ENCODE results near the gene RNF223.
"Not testable (repeated sequence)": the region's sequence is repeated elsewhere in the genome, so short reads cannot be mapped to it uniquely, and the experiment has no call there.

RNF223 gene

DNA sequence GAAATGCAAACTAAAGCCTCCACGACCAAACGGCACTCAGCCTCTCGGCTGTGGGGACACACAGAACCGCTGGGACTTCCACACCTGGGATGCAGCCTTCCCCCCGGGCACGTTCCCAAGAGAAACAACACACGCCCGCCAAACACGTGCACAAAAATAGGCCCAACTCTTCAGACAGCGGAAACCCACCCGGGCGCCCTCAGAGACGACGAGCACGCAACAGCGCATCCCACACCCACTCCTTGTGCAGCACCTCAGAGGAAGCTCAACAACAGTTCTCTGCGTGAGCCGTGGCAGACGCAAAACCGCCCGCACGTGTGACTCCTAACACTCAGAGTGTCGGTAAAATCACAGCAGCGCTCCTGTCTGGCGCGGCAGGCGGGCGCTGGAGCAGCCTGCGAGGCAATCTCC is 36.5 kb upstream of the RNF223 start:
- DNase-seq (ENCODE audit: low read depth in 1 of 2, low spot score in 1 of 2), result no peak

- no peak for DNase-seq (ENCODE audit: low read depth in 1 of 2, low spot score in 1 of 2)
These were observed 35.6 kb upstream of the RNF223 start for GRCh38 chr1:1109743-1110142.

DNA sequence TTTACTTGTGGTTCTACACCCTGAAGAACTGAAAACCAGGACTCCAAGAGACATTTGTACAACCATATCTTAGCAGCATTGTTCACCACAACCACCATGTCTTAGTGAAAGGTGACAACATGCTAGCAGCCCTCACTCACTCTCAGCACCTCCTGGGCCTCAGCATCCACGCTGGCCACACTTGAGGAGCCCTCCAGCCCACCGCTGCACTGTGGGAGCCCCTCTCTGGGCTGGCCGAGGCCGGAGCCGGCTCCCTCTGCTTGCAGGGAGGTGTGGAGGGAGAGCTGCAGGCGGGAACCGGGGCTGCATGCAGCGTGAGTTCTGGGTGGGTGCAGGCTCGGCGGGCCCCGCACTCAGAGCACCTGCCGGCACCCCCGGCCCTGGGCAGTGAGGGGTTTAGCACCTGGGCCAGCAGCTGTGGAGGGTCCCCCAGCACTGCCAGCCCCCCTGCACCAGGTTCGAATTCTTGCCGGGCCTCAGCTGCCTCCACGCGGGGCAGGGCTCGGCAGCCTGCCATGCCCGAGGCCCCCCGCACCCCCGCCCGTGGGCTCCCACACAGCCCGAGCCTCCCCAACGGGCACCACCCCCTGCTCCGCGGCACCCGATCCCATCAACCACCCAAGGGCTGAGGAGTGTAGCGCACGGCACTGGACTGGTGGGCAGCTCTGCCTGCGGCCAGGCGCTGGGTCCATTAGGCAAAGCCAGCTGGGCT is 32.6 kb upstream of the RNF223 start:
- no peak for DNase-seq (ENCODE audit: low read depth in 1 of 2, low spot score in 1 of 2)

DNA sequence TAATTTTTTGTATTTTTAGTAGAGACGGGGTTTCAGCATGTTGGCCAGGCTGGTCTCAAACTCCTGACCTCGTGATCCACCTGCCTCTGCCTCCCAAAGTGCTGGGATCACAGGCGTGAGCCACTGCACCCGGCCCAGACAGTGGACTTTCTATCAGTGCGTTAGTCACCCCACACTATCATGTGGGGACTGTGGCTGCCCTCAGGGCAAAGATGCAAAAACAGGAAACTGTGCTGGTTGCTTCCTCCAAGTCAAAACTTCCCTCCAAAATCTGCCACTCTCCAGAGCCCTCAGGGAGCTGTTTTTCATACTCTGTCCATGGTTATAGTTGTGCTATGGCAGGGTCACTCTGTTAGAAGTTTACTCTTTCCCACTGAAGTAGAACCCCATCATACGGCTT is 30.0 kb upstream of the RNF223 start:
- DNase-seq (ENCODE audit: low read depth in 1 of 2, low spot score in 1 of 2), result not testable (repeated sequence)

DNA sequence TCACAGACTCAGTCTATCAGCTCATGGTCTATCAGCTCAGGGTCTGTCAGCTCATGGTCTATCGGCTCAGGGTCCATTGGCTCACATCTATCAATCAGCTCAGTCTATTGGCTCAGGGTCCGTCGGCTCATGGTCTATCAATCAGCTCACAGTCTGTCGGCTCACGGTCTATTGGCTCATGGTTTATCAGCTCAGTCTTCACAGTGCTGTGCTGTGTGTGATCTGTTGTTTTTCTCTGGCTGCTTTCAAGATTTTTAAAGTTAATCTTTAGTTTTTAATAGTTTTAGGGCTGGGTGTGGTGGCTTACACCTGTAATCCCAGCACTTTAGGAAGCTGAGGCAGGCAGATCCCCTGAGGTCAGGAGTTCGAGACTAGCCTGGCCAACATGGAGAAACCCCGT is 27.4 kb upstream of the RNF223 start:
- DNase-seq (ENCODE audit: low read depth in 1 of 2, low spot score in 1 of 2), result no peak

DNA sequence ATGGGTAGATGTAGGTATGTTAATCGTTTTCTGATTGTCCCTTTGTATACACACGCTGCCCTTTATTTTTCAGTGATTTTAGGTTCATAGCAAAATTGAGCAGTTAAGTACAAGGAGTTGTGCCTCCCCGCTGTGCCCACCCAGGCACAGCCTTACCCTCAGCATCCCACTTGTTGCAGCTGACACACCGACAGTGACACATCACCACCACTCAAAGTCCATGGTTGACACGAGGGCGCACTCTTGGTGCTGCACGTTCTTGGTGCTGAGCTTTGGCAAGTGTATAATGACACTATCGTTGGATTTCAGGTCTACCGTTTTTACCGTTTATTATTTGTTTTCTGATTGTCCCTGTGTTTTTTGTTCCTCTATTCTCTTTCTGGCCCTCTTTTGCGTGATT is 26.2 kb upstream of the RNF223 start:
- no peak for DNase-seq (ENCODE audit: low read depth in 1 of 2, low spot score in 1 of 2)

GRCh38 chr1:1099506-1100183 is 25.5 kb upstream of the RNF223 start:
- DNase-seq (ENCODE audit: low read depth in 1 of 2, low spot score in 1 of 2), result no peak

GRCh38 chr1:1098681-1099421 is 24.7 kb upstream of the RNF223 start:
- DNase-seq (ENCODE audit: low read depth in 1 of 2, low spot score in 1 of 2), result no peak

GRCh38 chr1:1096136-1096535 is 22.0 kb upstream of the RNF223 start:
- not testable (repeated sequence) for DNase-seq (ENCODE audit: low read depth in 1 of 2, low spot score in 1 of 2)

- no peak for DNase-seq (ENCODE audit: low read depth in 1 of 2, low spot score in 1 of 2)
These were observed 20.9 kb upstream of the RNF223 start for GRCh38 chr1:1094981-1095380.

DNA sequence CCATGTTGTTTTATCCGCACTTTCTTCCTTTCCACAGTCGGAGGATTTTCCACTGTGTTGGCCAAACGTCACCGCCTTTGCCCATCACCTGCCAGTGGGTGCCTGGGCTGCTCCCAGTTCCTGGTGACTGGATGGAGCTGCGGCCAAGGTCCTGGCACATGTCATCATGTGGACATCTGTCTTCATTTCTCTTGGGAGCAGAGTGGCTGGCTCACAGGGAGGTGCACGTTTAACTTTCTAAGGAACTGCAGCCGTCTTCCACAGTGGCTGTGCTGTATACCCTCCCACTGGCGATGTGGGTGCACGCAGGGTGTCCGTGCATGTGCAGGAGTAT is 19.5 kb upstream of the RNF223 start:
- no peak for DNase-seq (ENCODE audit: low read depth in 1 of 2, low spot score in 1 of 2)

- DNase-seq (ENCODE audit: low read depth in 1 of 2, low spot score in 1 of 2), result no peak
These were observed 18.9 kb upstream of the RNF223 start for GRCh38 chr1:1092894-1093609.

DNA sequence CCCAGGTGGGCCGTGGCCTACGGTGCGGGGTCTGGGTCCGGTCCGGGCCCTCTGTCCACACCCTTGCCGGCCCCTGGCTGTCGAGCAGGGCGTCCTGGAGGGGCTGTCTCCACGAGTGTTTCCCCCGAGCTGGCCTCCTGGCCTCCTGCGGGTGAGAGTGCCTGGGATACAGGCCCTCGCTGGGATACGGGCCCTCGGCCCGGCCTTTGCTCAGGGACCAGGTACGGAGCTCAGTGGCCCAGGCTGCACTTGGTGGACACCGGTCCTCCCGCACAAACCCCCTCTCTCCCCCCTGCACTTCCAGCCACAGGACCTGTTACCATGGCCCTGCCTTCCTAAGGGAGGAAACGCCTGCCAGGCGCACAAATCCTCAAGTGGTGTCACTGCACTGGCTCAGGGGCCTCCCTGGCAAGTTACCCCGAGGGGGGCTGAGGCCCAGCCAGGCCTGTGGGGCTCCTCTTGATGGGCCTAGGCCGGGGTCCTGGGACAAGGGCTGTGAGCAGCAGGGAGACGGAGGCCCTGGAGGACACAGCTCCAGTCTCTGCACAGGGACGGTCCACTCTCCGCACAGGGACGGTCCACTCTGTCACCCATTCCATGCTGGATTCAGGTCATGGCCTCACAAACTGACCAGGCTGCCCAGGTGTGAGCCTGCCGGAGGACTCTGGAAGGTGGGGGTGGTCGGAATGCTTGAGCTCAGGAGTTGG is 18.2 kb upstream of the RNF223 start:
- no peak for DNase-seq (ENCODE audit: low read depth in 1 of 2, low spot score in 1 of 2)

DNA sequence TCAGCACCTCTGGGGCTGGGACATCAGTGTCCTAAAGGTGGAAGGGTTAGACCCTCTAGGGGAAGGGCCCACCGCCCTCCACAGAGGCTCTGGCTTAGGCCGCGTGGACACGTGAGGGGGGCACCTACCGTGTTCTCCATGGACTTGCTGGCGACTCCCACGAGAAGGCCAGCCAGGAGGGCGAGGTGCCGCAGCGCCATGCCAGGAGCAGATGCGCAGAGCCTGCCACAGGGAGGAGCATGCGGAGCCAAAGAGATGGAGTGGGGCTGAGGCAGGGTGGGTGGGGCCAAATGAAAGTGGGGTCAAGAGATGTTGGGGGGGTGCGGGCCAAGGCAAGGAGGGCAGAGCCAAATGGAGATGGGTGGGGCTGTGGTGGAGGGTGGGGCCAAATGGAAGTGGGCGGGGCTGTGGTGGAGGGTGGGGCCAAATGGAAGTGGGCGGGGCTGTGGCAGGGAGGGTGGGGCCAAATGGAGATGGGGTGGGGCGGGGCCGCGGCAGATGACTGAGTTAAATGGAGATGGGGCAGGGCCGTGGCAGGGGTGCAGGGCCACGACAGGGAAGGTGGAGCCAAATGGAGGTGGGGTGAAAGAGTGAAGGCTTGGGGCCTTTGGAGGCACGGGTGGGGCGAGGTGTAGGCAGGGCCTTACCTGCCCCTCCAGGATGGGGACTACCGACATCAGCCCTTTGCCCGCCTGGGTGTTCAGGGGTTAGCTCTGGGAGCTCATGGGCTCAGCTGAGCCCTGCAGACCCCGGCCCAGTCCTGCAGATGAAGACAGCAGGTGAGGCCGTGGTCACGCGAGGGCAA is 17.4 kb upstream of the RNF223 start:
- no peak for DNase-seq (ENCODE audit: low read depth in 1 of 2, low spot score in 1 of 2)

- no peak for DNase-seq (ENCODE audit: low read depth in 1 of 2, low spot score in 1 of 2)
These were observed 16.6 kb upstream of the RNF223 start for GRCh38 chr1:1090424-1091343.

GRCh38 chr1:1089731-1090423 is 15.8 kb upstream of the RNF223 start:
- no peak for DNase-seq (ENCODE audit: low read depth in 1 of 2, low spot score in 1 of 2)

- DNase-seq (ENCODE audit: low read depth in 1 of 2, low spot score in 1 of 2), result no peak
These were observed 14.9 kb upstream of the RNF223 start for GRCh38 chr1:1088801-1089680.
